C4-2B (cell line): Measurements from ENCODE around the gene NCOA7.

ENCODE experiments used
- ZFX ChIP-seq: fragments of 450-650 bp; IDR thresholded peaks from 2 replicates; pipeline ENCODE4 v1.6.1; 2017
- TF ChIP-seq, protein P1 (sequence below): fragments of 450-650 bp; conservative IDR thresholded peaks from 2 replicates; pipeline ENCODE4 v1.5.1; 2017; ENCODE audit warnings: mild to moderate bottlenecking

DNA sequence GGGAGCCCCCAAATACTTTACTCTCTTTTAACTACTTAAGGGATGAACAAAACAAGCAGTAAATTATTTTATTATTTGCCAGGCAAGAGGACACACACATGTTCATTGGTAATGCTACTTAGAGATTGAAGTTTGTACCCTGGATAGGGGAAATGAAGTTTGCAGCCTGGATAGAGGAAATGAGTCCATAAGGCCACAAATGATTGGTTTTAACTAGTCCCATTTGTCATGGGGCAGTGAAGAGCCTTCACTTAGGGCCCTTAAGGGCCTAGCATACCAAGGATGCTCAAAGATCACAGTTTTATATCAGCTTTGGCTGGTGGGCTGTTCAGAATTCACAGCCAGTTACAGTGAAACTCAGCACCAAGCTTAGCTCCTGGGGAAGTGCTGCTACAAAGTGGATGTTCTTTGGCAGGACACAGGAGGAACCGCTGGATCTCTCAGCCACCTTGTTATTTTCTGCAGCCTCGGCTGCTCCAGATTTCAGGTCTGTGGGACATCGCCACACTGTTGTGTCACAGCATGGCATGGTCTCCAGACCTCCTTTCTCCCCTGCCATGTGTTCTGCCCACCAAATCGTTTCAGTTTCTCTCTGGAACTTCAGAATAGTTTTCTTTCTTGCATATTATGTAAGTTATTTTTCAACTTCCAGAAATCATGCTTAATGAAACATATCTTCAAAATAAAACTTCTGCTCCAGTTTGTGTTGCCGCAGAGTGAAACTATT is 41.8 kb downstream of the NCOA7 start:
- TF ChIP-seq, protein P1, sequence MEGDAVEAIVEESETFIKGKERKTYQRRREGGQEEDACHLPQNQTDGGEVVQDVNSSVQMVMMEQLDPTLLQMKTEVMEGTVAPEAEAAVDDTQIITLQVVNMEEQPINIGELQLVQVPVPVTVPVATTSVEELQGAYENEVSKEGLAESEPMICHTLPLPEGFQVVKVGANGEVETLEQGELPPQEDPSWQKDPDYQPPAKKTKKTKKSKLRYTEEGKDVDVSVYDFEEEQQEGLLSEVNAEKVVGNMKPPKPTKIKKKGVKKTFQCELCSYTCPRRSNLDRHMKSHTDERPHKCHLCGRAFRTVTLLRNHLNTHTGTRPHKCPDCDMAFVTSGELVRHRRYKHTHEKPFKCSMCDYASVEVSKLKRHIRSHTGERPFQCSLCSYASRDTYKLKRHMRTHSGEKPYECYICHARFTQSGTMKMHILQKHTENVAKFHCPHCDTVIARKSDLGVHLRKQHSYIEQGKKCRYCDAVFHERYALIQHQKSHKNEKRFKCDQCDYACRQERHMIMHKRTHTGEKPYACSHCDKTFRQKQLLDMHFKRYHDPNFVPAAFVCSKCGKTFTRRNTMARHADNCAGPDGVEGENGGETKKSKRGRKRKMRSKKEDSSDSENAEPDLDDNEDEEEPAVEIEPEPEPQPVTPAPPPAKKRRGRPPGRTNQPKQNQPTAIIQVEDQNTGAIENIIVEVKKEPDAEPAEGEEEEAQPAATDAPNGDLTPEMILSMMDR = no peak
- no peak for TF ChIP-seq ZFX
